RPMI7951 (cell line): ENCODE results near the gene TNS3. TPM values are rescaled to one million over a fixed set of nuclear protein-coding genes. Genes with fewer than 3 reads are reported as not detected.

ENCODE experiments used
- DNase-seq: peaks from one replicate; pipeline ENCODE4 v3.0.0-alpha.2; 2012; ENCODE audit warnings: low read depth
- total RNA-seq: library from RNA; depleted of rRNA; stranded (reverse); fragments of >200 nt; shearing (Covaris generic); gene quantifications from 2 replicates; pipeline ENCODE4 v1.2.3, GENCODE V29; 2014

TNS3 gene
- total RNA-seq, 1 experiment from 2014 or later, result 149 TPM

GRCh38 chr7:47430422-47430821 is 151.5 kb downstream of the TNS3 start:
- DNase-seq, result no peak

DNA sequence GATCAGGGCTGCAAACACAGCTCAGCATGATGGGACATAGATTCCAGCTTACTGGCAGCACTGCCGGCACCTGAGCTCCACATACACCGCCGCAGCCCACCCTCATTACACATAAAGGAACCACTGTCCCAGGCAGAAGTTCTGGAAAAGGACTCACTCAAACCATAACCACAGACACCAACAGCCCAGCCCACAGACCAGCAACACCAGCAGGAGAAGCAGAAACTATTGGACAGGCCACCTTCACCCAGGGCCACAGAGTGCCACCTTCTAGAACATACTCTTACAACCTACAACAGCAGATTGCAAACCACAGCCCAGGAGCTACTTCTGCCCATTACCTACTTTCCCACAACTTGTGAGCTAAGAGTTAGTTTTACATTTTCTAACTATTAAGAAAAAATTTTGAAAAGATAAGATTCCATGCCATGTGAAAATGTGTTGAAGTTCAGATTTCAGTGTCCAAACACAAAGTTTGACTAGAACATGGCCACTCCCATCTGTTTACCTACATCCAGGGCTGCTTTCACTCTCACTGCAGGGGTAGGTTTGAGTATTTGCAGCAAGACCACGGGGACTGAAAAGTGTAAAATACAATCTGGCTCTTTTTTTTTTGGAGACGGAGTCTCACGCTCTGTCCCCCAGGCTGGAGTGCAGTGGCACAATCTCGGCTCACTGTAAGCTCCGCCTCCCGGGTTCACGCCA is 153.0 kb downstream of the TNS3 start:
- no peak for DNase-seq

DNA sequence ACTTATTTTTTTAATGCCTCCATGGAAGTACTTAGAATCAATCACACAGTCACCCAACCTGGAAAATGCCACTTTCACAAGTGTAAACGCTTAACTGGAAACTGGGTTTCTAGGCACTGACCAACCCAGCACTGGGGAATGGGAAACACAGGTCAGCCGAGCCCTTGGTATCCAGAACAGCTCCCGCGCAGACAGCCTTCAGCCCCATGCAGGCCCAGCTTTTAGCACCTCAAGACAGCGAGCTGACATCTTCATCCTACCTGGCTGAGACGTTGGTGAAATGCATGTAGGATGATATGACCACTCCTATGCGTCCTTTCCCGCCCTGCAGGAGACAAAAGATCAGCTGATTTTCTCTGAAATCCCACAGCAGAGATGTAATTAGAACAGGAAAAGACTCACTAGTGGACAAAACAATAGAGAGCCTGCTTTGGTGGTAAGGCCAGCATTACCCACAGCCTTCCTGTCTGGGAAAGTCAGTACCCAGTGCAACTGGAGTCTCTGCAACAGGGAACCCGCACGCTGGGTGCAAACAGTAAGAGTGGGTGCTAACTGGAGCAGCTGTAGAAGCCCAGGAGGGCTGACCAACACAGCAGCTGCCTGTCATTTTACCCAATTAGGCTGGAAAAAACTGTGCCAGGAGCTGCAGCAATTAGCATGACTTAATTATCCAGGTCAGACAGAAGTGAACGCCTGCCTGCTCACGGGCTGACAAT is 153.7 kb downstream of the TNS3 start:
- no peak for DNase-seq

DNA sequence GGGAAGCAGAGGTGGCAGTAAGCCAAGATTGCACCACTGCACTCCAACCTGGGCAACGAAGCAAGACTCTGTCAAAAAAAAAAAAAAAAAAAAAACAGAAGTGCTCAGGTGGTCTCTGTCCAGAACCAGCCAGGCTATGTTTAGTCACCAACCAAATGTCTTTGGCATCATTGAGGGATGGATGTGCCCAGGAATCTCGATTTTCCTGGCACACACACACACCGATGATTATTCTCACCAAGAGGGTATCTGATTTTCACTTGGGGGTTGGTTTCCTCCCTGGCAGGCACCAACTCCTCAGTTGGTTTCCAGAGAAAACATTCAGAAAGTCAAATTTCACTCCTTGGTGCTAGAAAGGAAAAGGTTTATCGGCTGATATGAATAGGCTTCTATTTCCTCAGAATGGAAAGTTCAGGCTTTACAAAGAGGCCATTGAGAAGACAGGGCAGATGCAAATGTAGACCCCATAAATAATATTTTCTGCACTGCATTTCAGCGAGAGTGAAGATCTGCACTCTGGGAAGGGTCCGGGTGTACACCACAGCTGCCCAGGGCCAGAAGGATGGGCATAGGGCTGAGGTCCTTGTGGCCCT is 154.8 kb downstream of the TNS3 start:
- DNase-seq, result no peak

- no peak for DNase-seq
These were observed 157.4 kb downstream of the TNS3 start for GRCh38 chr7:47424523-47424922.

DNA sequence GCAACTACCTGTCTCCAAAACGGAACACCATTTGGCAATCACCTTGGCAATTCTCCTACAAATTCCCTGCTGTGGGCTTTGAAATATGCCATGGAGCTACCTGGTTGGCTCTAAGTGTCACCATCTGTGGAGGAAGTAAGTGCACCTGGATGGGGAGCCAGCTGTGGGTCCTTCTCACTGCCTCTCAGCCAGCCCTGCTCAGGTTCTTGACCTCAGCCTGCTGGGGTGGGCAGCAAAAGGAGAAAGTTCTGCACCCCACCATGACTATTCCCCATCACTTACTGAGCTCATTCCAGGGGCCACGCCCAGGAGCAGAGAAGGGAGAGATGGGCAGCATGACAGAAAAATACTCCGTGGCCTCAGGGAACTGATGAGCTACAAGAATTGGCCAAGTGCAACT is 158.7 kb downstream of the TNS3 start:
- peak; percentile 47 for DNase-seq

- DNase-seq, result peak; percentile 40
These were observed 159.3 kb downstream of the TNS3 start for GRCh38 chr7:47422611-47423010.

DNA sequence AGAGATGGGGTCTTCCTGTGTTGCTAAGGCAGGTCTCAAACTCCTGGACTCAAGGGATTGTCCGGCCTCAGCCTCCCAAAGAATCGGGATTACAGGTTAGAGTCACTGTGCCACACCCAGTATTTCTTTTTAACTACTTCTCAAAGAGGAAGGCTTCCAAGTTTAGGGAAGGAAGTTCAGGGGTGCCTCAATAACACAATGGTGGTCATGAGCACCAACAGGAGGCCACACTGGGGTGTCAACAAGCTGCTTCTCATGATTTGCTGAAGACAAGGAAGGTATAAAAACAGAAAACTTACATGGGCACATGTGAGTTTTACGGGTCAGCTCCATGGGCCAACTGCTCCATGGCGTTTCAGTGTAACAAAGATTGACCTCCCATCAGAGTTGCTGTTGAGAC is 160.5 kb downstream of the TNS3 start:
- no peak for DNase-seq

- no peak for DNase-seq
These were observed 161.7 kb downstream of the TNS3 start for GRCh38 chr7:47420122-47420780.

DNA sequence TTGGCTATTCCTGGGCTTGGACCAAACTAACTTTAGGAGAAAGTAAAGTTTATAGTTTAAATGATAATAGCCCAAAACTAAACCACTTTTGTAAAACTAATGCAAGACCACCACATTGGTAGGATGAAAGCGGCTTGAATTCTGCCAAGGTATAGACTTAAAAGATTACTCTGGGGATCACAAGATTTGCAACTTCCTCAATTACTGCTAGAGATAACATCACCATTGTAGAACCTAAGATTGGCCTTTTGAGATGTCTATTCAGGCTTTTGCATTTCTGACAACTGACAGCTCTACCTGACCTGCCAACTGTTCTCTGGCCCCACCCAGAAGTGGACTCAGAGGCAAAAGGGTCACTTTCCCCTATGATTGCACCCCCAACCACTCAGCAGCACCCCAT is 162.4 kb downstream of the TNS3 start:
- no peak for DNase-seq

DNA sequence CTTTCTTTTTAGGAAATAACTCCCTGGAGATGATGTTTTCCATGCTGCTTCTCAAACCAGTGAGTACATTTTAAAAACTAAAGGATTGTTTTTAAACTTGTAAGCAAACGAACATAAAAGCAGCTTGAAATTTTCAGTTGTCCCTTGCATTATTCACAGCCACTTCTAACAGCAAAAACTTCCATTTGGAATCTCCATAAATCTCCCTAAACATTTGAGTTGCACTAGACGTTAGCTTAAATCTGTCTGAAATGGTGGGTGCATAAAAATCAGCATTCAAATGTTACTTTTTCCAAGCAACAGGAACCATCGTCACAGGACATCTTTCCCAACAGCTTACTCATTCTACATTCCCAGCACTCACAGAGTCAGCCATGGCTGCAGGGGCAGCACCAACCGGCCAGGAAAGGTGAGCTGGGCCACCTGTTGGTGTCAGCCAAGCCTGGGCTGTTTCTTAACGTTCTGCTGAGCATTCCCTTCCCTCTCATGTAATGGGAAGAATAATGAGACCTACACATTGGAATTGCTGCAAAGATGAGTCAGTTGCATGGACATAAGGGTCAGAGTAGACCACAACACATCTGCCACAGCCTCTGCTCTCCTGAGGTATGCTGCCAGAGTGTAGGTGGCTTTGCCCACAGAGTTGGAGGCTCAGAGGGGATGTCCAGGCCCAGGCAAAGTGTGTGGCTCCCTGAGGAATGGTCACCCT is 163.2 kb downstream of the TNS3 start:
- peak; percentile 91 for DNase-seq

GRCh38 chr7:47416492-47417480 is 165.1 kb downstream of the TNS3 start:
- DNase-seq, result no peak

GRCh38 chr7:47415318-47416212 is 166.3 kb downstream of the TNS3 start:
- no peak for DNase-seq

DNA sequence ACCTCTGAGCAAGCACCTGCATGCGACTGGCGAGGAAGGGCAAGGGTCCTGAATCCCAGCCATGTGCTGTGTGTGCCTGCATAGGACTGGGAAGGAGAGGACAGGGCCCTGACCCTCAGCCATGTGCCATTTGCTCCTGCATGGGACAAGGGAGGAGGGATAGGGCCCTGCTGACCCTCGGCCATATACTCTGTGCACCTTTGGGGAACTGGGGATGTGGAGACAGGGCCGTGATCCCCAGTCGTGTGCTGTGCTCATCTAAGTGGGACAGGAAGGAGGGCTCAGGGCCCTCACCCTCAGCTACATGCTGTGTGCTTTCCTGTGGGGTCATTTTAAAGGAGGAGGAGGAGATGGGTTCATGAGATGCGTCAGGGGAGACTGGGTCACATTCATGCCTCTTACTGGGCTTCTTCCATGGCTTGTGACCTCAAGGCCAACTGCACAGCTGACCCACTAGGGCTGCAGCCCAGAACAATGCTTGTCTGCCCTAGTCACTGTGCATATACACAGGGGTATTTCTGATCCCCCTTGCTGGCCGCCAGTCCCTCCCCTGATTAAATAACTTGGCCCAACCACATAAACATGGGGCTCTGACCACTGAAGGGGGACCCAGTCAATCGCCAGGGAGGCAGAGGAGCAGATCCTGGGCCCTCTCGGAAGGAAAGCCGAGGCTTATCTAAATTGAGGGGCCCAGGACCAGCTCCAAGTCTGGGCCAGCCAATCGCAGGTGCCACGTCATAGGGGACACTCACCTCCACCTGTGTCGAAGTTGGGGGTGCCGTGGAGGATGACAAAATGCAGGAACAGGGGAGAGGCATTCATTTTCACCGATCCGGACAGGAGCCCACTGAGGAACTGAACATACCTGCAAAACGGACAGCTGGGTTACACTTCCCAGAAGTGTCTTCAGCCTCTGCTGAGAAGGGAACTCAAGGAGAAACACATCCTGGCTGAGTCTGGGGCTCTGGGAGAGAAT is 167.3 kb downstream of the TNS3 start:
- DNase-seq, result no peak

DNA sequence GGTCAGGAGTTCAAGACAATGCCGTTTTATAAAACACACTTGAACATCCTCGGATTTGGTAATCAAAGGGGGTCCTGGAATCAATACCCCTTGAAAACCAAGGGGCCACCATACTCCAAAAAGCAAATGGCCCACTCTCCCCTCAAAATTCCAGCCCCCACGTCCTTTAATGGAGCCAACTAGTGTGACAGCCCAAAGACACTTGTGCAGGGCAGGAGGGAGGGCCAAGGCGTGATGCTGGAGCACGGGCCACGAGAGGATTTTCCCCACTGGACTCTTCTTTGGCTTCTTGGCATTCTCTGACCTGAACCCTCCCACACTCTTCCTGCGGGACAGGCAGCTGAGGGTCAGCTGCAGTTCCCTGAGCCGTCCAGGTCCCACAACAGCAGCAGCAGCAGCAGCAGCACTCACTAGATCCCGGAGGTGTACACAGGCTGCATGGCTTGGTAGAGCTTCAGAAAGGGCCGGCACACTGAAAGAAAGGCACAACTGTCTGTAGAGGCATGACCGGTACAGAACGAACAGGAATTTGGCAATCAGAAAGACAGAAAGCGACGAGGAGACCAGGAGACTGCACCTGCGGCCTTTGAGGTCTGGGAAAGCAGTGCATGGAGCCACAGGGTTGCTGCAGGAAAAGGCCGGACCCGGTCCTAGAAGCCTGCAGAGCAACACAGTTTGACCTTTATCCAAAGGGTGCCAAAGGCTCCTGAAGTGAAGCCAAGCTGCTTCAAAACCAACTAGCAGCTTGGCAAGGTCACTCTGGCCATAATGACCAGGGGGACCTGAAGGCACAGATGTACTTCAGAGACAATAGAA is 168.2 kb downstream of the TNS3 start:
- DNase-seq, result no peak

DNA sequence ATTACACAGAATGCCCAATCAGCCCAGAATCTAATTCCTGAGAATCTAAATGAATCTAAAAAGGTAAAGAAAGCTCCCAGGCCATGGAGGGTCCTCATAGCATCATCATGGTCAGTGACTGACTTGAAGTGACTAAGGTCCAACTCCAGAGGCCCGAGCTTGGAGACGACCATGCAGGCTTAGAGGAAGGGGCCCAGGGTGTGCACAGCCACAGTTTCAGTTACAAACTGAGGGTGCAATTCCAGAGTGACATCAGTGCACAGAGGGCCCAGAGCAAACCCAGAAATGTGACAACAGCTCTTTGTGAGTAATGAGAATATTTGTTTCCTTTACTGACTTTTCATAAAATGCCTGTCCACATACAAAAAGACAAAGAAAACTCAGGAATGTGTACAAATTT is 170.0 kb downstream of the TNS3 start:
- no peak for DNase-seq

- DNase-seq, result no peak
These were observed 170.5 kb downstream of the TNS3 start for GRCh38 chr7:47411281-47411869.
